ENCODE measurements around the gene UNC5A.

The UNC5A gene

DNA sequence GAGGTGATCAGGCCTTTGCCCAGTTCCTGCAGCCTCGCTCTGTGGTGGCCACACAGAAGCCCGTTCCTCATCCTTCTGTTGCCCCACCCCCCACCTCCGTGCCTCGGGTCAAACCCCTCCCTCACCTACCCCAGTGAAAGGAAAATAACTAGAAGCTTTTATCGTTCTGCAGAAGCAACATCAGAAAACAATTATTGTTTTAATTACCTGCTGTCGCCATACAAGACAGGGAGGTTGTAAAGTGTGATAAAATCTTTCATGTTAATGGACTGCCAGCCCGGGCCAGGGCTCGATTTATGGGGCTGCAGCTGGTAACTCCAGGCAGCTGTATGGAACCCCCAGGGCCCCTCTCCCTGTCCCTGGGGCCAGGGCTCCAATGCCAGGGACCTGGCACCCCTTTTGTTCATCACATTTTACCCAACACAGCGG is 20.6 kb downstream of the UNC5A start:
- no peaks in the 10 kb centered on the region for H3K4me1 Mint-ChIP-seq (ENCODE audit: low read depth)
- H3K9me3 Mint-ChIP-seq = no peaks in the 10 kb centered on the region
- peaks cover 34% of the 10 kb centered on the region for H3K27me3 Mint-ChIP-seq
- no peak for DNase-seq
- H3K36me3 Mint-ChIP-seq (ENCODE audit: low read depth) = no peaks in the 10 kb centered on the region
- no peak overlapping the region for H3K27ac Mint-ChIP-seq
- H3K4me3 Mint-ChIP-seq = no peak overlapping the region

DNA sequence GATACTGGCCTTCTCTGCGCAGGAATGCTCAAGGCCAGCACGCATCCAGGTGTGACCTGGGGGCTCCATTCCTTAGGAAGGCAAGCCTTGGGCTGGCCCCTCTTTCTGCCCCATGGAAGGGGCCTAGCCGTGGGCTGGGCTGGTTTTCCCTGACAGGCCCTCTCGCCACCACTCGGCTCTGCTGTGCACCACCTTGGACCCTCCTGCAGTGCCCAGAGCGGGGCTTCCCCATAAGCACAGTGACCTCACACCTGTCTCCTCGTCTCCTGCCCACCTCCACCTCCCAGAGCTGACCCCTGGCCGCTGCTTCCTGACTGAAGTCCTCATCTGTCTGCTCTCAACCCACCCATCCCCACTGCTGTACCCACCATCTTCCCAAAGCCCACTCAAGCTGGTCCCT is 21.1 kb downstream of the UNC5A start:
- Mint-ChIP-seq H3K4me1 (ENCODE audit: low read depth) (no peaks in the 10 kb centered on the region), H3K27me3 (peaks cover 38% of the 10 kb centered on the region), H3K27ac (no peak overlapping the region), H3K4me3 (no peak overlapping the region), H3K9me3 (no peaks in the 10 kb centered on the region), H3K36me3 (ENCODE audit: low read depth) (no peaks in the 10 kb centered on the region)
- DNase-seq = no peak

DNA sequence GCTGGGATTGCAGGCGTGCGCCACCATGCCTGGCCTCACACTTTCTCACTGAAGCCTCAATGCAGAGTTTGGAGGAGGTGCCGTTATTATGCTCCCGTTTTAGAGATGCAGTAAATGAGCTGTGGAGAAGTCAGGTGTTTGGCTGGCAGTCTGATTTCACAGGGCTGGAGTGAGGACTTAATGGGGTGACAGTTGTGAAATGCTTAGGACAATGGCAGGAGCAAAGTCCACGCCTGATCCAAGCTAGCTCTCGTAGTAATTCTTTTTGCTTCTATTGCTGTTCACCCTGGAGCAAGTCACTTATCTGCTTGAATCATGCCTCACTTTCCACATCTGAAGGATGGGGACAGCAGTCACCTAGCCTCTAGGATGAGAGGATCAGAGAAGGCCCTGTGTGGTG is 21.8 kb downstream of the UNC5A start:
- no peaks in the 10 kb centered on the region for H3K9me3 Mint-ChIP-seq
- no peak overlapping the region for H3K4me3 Mint-ChIP-seq
- no peak overlapping the region for H3K27ac Mint-ChIP-seq

DNA sequence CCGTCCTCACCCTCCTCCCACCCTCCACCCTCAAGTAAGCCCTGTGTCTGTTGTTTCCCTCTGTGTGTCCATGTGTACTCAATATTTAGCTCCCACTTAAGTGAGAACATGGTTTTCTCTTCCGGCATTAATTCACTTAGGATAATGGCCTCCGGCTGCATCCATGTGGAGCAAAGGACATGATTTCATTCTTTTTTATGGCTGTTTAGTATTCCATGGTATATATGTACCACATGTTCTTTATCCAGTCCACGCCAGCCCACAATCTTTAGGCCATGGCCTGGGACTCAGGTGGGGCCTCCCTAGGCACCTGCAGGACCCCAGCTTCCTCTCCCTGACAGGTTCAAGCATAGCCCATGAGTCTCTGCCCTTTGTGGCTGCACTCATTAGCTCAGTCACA is 22.9 kb downstream of the UNC5A start:
- no peaks in the 10 kb centered on the region for H3K9me3 Mint-ChIP-seq
- peaks cover 46% of the 10 kb centered on the region for H3K27me3 Mint-ChIP-seq
- DNase-seq = no peak
- no peaks in the 10 kb centered on the region for H3K36me3 Mint-ChIP-seq (ENCODE audit: low read depth)
- no peaks in the 10 kb centered on the region for H3K4me1 Mint-ChIP-seq (ENCODE audit: low read depth)
- no peak overlapping the region for H3K4me3 Mint-ChIP-seq
- no peak overlapping the region for H3K27ac Mint-ChIP-seq

More for the DNA sequence above, 21.8 kb downstream of the UNC5A start:
- DNase-seq = no peak
- Mint-ChIP-seq H3K36me3 (ENCODE audit: low read depth) (no peaks in the 10 kb centered on the region), H3K4me1 (ENCODE audit: low read depth) (no peaks in the 10 kb centered on the region), H3K27me3 (peaks cover 39% of the 10 kb centered on the region)

DNA sequence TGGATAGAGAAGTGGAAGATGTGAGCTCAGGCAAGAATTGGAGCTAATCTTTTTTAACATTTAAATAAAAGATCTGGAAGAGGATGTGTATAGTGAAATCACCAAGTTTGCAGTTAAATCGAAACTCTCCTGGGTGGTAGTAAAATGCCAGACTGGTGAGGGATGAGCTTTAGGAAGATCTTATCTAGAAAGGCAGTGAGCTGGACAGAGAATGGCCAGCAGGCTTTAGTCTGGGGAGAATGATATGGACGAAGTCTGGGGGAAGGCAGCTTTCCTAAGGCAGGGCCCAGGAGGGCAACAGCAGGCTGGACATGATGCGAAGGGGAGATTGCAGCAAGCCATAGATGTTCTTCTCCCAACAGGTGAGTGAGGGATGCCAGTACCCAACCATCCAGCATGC is 25.6 kb downstream of the UNC5A start:
- H3K27ac Mint-ChIP-seq = no peak overlapping the region
- no peaks in the 10 kb centered on the region for H3K36me3 Mint-ChIP-seq (ENCODE audit: low read depth)
- no peaks in the 10 kb centered on the region for H3K4me1 Mint-ChIP-seq (ENCODE audit: low read depth)
- H3K9me3 Mint-ChIP-seq = no peaks in the 10 kb centered on the region
- no peak overlapping the region for H3K4me3 Mint-ChIP-seq
- DNase-seq = no peak
- peaks cover 62% of the 10 kb centered on the region for H3K27me3 Mint-ChIP-seq

DNA sequence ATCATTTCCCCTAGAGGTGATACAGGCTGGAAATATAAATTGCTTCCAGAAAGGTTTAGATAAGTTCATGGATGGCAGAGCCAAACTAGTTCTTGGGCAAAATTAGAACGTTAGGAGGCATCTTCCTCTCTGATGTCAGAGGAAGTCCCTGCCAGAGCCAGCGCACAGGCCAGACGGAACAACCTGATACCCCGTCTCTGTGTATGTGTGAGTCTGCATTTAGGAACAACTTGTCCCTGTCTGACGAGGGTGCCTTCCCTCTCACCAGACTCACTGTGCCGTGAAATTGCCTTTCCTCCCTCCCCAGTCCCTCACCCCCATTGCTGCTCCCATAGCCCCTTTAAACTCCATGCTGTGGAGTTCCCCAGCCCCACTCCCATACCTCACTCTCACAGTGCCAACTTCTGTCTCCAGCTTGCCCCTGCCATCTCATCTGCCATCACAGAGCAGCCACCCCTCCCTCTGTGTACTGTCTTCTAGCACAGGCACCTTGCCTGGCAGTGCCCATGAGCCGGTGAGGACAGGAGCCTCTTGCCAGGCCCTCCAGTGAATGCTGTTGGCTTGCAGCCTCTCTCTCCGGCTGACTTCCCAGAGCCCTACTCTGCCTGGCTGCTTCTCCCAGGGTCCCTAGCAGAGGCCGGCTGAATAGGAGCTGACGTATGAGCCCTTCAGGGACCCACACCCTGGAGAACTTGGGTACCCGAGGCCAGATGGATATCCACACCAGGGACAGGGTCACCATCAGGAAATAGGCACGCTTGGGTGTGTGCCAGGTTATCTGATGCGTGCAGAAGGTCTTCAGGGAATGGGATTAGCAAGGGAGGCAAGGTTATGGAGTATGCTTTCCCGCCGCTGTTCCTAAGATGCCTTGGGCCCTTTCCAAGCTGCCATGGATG is 26.7 kb downstream of the UNC5A start:
- Mint-ChIP-seq H3K36me3 (ENCODE audit: low read depth) (no peaks in the 10 kb centered on the region), H3K4me3 (no peak overlapping the region), H3K27ac (no peak overlapping the region), H3K9me3 (no peaks in the 10 kb centered on the region), H3K4me1 (ENCODE audit: low read depth) (no peaks in the 10 kb centered on the region), H3K27me3 (peaks cover 71% of the 10 kb centered on the region)
- no peak for DNase-seq

DNA sequence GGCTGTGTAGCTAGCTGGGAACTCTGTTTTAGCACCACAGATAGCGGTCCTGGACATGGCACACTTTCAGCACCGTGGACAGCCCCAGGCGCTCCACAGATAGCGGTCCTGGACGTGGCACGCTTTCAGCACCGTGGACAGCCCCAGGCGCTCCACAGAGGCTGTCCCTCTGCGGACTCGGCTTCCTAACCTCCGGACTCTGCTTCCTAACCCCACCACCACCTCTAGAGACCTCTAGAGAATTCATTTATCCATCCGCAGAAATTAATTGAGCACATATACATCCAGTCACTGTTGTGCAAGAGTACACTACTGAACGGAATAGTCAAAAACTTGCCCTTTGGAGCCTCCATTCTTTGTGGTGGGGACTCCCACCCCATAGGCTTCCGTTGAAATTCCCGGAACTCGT is 27.4 kb downstream of the UNC5A start:
- Mint-ChIP-seq H3K9me3 (no peaks in the 10 kb centered on the region), H3K27ac (no peak overlapping the region), H3K27me3 (peaks cover 67% of the 10 kb centered on the region), H3K4me1 (ENCODE audit: low read depth) (no peaks in the 10 kb centered on the region), H3K4me3 (no peak overlapping the region), H3K36me3 (ENCODE audit: low read depth) (no peaks in the 10 kb centered on the region)
- peak; percentile 79 for DNase-seq

DNA sequence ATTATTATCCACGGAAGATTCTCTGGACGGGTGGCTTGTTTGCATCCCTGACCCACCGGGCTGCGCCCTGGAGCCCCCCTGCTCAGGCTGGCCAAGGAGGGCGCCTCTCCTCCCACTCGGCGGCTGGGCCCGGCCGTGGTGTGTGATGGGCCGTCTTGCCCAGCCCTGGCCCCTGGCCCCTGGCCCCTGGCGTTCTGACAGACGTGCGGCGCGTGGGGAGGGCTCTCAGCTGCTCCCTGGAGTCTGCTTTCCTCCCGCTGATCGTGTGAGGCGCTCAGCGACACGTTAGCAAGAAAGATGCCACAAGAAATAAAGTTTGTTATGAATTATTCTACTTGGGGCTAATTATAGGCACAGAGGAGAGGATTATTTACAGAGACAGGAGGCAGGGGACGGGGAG is 33.3 kb downstream of the UNC5A start:
- Mint-ChIP-seq H3K27me3 (peaks cover 57% of the 10 kb centered on the region), H3K4me1 (ENCODE audit: low read depth) (no peaks in the 10 kb centered on the region), H3K9me3 (no peaks in the 10 kb centered on the region), H3K27ac (no peak overlapping the region), H3K4me3 (no peak overlapping the region), H3K36me3 (ENCODE audit: low read depth) (no peaks in the 10 kb centered on the region)
- DNase-seq = no peak

DNA sequence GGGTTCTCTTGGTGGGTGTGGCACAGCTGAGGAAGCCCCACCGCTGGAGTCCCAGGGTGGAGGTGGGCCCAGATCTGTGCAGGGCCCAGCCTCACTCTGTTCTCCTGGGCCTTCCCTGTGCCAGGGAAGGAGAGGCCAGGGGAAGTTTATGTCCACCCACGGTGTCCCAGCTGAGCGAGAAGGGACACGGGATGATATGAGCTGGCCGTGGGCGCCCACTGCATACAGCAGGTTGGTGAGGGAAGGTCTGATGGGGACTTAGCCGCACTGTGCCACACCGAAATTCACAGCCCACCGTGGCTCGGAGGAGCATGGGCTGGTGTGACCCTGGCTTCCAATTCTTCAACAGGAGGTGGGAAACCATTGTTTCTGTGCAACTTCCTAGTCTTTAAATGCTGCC is 33.9 kb downstream of the UNC5A start:
- Mint-ChIP-seq H3K4me3 (no peak overlapping the region), H3K27ac (no peak overlapping the region), H3K4me1 (ENCODE audit: low read depth) (no peaks in the 10 kb centered on the region), H3K36me3 (ENCODE audit: low read depth) (no peaks in the 10 kb centered on the region), H3K27me3 (peaks cover 56% of the 10 kb centered on the region), H3K9me3 (no peaks in the 10 kb centered on the region)
- DNase-seq = no peak

DNA sequence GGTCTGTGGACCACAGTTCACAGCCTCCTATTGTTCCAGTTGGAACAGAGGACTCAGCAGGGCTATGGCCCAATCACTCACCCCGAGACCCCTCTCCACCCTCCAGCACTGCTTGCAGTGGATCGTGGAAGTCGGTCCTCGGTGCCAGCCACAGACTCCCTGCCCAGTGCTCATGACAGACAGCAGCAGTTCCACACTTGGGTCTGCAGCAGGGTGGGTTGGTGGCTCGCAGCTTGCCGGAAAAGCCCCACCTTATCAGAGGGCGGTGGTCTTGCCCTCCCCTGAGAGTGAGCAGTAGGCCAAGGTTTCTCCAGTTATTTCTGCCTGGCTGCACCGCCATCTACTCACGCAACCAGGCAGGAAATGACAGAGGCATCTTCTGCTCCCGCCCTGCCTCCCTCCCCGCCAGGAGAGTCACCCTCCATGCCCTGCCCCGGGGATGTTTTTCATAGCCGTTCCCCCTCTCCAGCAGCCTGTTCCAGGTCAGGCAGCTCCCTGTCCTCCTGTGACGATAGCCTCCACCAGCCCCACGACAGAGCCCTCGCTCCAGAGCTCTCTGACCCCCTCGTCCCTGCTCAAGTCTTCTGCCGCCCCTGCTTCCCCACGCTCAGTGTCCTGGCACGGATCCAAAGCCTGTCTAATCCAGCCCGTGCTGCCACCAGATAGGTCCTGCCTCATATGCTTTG is 34.5 kb downstream of the UNC5A start:
- Mint-ChIP-seq H3K27ac (no peak overlapping the region), H3K4me1 (ENCODE audit: low read depth) (no peaks in the 10 kb centered on the region), H3K4me3 (no peak overlapping the region), H3K27me3 (peaks cover 58% of the 10 kb centered on the region), H3K36me3 (ENCODE audit: low read depth) (no peaks in the 10 kb centered on the region), H3K9me3 (no peaks in the 10 kb centered on the region)
- DNase-seq = no peak

DNA sequence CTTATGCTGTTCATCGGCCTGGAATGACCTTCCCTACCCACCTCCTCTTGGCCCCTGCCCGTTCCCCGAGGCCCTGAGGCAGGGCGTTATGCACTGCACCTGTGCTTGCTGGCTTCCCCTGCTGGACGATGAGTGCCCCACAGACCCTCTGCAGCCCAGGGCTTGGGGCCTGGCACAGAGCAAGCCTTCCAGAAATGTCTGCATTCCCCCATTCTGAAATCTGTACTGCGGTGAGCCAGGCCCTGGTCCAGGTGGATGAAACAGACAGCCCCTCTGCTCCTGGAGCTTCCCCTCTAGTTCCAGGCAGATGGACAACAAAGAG is 35.0 kb downstream of the UNC5A start:
- H3K9me3 Mint-ChIP-seq = no peaks in the 10 kb centered on the region
- no peaks in the 10 kb centered on the region for H3K36me3 Mint-ChIP-seq (ENCODE audit: low read depth)
- H3K27ac Mint-ChIP-seq = no peak overlapping the region
- H3K4me3 Mint-ChIP-seq = no peak overlapping the region
- no peaks in the 10 kb centered on the region for H3K4me1 Mint-ChIP-seq (ENCODE audit: low read depth)
- no peak for DNase-seq
- H3K27me3 Mint-ChIP-seq = peaks cover 57% of the 10 kb centered on the region

DNA sequence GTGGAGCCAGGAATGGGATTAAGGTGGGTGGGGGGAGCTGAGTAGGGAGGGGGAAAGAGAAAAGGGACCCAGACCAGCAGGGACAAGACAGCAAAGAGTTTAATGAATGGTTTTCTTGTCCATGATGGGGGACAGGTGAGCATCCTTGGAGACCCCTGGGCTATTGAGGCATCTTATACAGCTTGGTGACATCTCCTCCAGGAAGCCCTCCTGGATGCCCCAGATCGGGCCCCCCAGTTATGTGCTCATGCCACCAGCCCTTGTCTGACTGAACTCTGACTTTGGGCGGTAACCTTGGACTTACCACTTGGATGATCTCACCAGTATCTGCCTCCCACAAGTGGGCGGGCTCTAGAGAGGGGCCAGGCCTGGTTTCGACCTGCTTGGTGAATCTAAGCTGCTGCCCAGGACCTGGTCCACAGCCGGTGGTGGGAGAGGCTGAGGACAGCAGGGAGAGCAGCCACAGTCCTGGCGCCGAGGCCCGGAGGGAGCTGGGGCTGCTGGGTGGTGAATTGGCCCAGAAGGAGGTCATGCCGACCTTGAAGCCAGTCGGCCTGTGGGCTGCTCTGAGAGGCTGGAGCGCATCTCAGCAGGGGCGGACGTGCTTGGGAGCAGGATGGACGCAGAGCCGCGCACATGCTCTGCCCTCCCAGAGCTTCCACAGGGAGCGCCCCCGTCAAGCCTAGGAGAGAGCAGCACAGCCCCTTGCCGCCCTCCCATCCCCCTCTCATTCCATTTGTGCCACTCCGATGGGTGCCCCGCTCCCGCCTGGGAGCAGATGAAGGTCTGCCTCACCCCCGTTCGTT is 36.2 kb downstream of the UNC5A start:
- no peak overlapping the region for H3K27ac Mint-ChIP-seq
- H3K4me3 Mint-ChIP-seq = no peak overlapping the region
- no peaks in the 10 kb centered on the region for H3K4me1 Mint-ChIP-seq (ENCODE audit: low read depth)
- H3K9me3 Mint-ChIP-seq = no peaks in the 10 kb centered on the region
- no peaks in the 10 kb centered on the region for H3K36me3 Mint-ChIP-seq (ENCODE audit: low read depth)
- H3K27me3 Mint-ChIP-seq = peaks cover 49% of the 10 kb centered on the region
- no peak for DNase-seq

DNA sequence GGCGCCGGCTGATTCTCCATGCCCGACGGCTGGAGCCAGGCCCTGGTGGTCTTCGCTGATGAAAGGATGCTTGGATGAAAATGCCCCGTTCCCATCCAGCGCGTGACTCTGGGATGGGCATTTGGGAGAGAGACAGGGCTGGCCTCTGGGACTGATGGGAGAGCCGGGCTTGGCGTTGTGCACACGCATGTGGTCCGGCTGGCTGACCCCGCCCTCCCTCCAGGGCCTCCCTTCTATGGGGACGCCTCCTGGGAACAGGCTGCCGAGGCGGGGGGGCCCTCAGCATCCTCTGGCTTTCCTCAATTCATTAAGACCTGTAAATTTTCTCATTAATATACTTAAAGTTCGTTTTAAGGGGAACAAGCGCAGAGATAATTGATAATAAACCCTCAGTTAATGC is 36.8 kb downstream of the UNC5A start:
- H3K4me3 Mint-ChIP-seq = no peak overlapping the region
- H3K27ac Mint-ChIP-seq = no peak overlapping the region
- DNase-seq = no peak
- peaks cover 47% of the 10 kb centered on the region for H3K27me3 Mint-ChIP-seq
- H3K4me1 Mint-ChIP-seq (ENCODE audit: low read depth) = no peaks in the 10 kb centered on the region
- H3K9me3 Mint-ChIP-seq = no peaks in the 10 kb centered on the region
- no peaks in the 10 kb centered on the region for H3K36me3 Mint-ChIP-seq (ENCODE audit: low read depth)

DNA sequence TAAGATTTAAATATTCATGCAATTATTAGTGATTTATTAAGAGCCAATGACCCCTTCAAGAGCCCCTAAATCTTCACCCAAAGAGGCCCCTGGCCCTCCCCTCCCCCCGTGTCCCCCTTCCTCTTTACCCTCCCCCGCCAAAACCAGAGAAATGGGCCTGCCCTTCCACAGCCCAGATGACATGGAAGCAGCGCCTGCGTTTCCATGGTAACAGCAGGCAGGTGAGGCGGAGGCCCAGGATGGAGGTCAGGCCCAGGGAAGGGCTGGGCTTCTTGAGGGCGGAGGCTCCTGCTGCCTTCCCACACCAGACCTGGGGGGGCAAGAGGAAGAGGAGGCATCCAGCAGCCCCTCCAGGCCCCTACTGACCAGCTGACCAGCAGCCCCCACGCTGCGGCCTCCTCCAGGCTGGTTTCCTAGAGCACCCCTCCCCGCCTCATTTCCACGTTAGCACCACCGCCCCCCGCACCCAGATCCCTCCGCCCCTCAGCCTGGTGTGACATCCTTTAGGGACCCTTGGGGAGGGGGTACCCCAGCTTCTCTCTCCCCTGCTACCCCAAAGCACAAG is 37.4 kb downstream of the UNC5A start:
- no peak for DNase-seq
- no peaks in the 10 kb centered on the region for H3K4me1 Mint-ChIP-seq (ENCODE audit: low read depth)
- H3K27ac Mint-ChIP-seq = no peak overlapping the region
- no peaks in the 10 kb centered on the region for H3K36me3 Mint-ChIP-seq (ENCODE audit: low read depth)
- H3K4me3 Mint-ChIP-seq = no peak overlapping the region
- peaks cover 46% of the 10 kb centered on the region for H3K27me3 Mint-ChIP-seq
- no peaks in the 10 kb centered on the region for H3K9me3 Mint-ChIP-seq

Data from activated T-cell treated with anti-CD3 and anti-CD28 coated beads, Interleukin-2, amount 50 U/mL, for 24 hours (primary cell).